Measurements from ENCODE around the gene SLC17A2.
A peak's percentile ranks its signal among the peaks of the same experiment; 100 is the strongest.

SLC17A2 gene

GRCh38 chr6:25899580-25900408, 30.7 kb downstream of the SLC17A2 start:
- Mint-ChIP-seq H3K4me3 (no peak overlapping the region), H3K27ac (peak overlapping the region; percentile 43 to 70 (median 65)), H3K27me3 (ENCODE audit: low read depth) (peaks cover 3% of the 10 kb centered on the region), H3K9me3 (no peaks in the 10 kb centered on the region), H3K36me3 (ENCODE audit: low read depth) (no peaks in the 10 kb centered on the region), H3K4me1 (peaks cover 4% of the 10 kb centered on the region)
- TF ChIP-seq, protein P1, sequence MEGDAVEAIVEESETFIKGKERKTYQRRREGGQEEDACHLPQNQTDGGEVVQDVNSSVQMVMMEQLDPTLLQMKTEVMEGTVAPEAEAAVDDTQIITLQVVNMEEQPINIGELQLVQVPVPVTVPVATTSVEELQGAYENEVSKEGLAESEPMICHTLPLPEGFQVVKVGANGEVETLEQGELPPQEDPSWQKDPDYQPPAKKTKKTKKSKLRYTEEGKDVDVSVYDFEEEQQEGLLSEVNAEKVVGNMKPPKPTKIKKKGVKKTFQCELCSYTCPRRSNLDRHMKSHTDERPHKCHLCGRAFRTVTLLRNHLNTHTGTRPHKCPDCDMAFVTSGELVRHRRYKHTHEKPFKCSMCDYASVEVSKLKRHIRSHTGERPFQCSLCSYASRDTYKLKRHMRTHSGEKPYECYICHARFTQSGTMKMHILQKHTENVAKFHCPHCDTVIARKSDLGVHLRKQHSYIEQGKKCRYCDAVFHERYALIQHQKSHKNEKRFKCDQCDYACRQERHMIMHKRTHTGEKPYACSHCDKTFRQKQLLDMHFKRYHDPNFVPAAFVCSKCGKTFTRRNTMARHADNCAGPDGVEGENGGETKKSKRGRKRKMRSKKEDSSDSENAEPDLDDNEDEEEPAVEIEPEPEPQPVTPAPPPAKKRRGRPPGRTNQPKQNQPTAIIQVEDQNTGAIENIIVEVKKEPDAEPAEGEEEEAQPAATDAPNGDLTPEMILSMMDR (IDR thresholded peaks at IDR 0.05; ENCODE audit: unreplicated experiment in 3 of 3): no peak

GRCh38 chr6:25899123-25899522, 31.4 kb downstream of the SLC17A2 start:
- Mint-ChIP-seq H3K27me3 (ENCODE audit: low read depth) (peaks cover 3% of the 10 kb centered on the region), H3K27ac (peak overlapping the region; percentile 43 to 70 (median 65)), H3K36me3 (ENCODE audit: low read depth) (no peaks in the 10 kb centered on the region), H3K9me3 (no peaks in the 10 kb centered on the region), H3K4me1 (peaks cover 4% of the 10 kb centered on the region), H3K4me3 (no peak overlapping the region)
- TF ChIP-seq, protein P1 (IDR thresholded peaks at IDR 0.05; ENCODE audit: unreplicated experiment in 3 of 3): no peak

- TF ChIP-seq, protein P1 (IDR thresholded peaks at IDR 0.05; ENCODE audit: unreplicated experiment in 3 of 3): no peak
- H3K27me3 Mint-ChIP-seq (ENCODE audit: low read depth): peaks cover 3% of the 10 kb centered on the region
- no peak overlapping the region for H3K4me3 Mint-ChIP-seq
- peak overlapping the region; percentile 43 to 70 (median 65) for H3K27ac Mint-ChIP-seq
- peaks cover 4% of the 10 kb centered on the region for H3K4me1 Mint-ChIP-seq
- no peaks in the 10 kb centered on the region for H3K9me3 Mint-ChIP-seq
- no peaks in the 10 kb centered on the region for H3K36me3 Mint-ChIP-seq (ENCODE audit: low read depth)
These were observed 32.1 kb downstream of the SLC17A2 start for GRCh38 chr6:25898289-25898977.

DNA sequence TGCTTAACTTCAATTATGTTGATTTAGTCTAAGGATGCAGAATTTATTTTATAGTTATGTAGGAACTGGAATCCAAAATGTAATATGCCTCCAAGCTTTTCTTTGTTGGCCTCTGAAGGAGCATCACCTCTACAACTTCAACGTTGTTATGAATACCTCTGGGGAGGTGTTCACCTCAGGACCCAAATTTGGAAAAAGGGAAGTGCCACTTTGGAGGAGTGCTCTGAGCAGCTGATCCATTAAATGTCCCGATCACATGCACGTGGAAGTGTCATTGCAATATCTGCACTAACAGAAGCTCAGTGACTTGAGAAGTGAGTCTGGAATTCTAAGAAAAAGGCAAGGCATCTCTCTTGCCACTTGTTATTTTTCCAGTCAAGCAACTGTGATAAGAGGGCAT, 34.2 kb downstream of the SLC17A2 start:
- TF ChIP-seq, protein P1 (IDR thresholded peaks at IDR 0.05; ENCODE audit: unreplicated experiment in 3 of 3): no peak
- Mint-ChIP-seq H3K27me3 (ENCODE audit: low read depth) (no peaks in the 10 kb centered on the region), H3K27ac (no peak overlapping the region), H3K4me3 (no peak overlapping the region), H3K4me1 (peaks cover 4% of the 10 kb centered on the region), H3K9me3 (no peaks in the 10 kb centered on the region), H3K36me3 (ENCODE audit: low read depth) (no peaks in the 10 kb centered on the region)

DNA sequence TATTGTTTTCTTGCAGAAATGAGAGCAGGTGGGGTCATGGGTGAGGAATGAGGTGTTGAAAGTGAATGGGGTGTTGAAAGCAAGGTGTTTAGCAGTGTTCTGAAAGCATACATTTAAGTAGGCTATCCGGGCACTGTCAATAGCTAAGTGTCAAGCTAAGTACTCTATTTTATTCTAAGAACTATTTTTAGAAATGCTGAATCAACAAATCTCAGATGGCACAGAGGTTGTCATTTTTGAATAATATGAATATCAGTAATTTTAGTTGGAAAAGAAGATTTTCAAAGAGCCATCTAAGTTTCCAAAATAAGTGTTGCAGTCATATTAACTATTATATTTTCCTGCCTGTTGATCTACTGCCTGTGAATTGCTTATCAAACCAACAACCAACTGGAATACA, 34.7 kb downstream of the SLC17A2 start:
- Mint-ChIP-seq H3K27ac (no peak overlapping the region), H3K4me3 (no peak overlapping the region), H3K36me3 (ENCODE audit: low read depth) (no peaks in the 10 kb centered on the region), H3K27me3 (ENCODE audit: low read depth) (no peaks in the 10 kb centered on the region), H3K4me1 (peaks cover 4% of the 10 kb centered on the region), H3K9me3 (no peaks in the 10 kb centered on the region)
- TF ChIP-seq, protein P1 (IDR thresholded peaks at IDR 0.05; ENCODE audit: unreplicated experiment in 3 of 3): no peak
